Nephron (organoid): ENCODE results near the gene IGLON5.
A peak's percentile ranks its signal among the peaks of the same experiment; 100 is the strongest.

Source experiments
- H3K27ac Mint-ChIP-seq, 3 experiments: 2 replicates each; pipeline ENCODE4 v1.8.0; 2020; ENCODE audit warnings: mixed read lengths in 3 of 3, mild to moderate bottlenecking in 2 of 3, moderate library complexity in 1 of 3
- H3K27me3 Mint-ChIP-seq: 2 replicates; pipeline ENCODE4 v1.8.0; 2021; ENCODE audit warnings: low read depth, mild to moderate bottlenecking, moderate library complexity, mixed read lengths
- H3K36me3 Mint-ChIP-seq: 2 replicates; pipeline ENCODE4 v1.8.0; 2020; ENCODE audit warnings: low read depth, mixed read lengths
- H3K4me1 Mint-ChIP-seq: 2 replicates; pipeline ENCODE4 v1.8.0; 2020; ENCODE audit warnings: mixed read lengths
- H3K4me3 Mint-ChIP-seq, 3 experiments: 2 replicates each; pipeline ENCODE4 v1.8.0; 2020; ENCODE audit warnings: mild to moderate bottlenecking in 3 of 3, mixed read lengths in 3 of 3, moderate library complexity in 2 of 3
- H3K9me3 Mint-ChIP-seq: 2 replicates; pipeline ENCODE4 v1.8.0; 2020; ENCODE audit warnings: mixed read lengths
- TF ChIP-seq, protein P1 (sequence below), 3 experiments: fragments of 200-600 bp; sonication (generic); IDR thresholded peaks; one replicate each; pipeline ENCODE4 v1.5.0; 2021; ENCODE audit warnings: antibody characterized with exemption in 3 of 3; ENCODE audit not compliant: unreplicated experiment in 3 of 3

IGLON5 gene

GRCh38 chr19:51294211-51294976 is 17.1 kb upstream of the IGLON5 start:
- TF ChIP-seq, protein P1, sequence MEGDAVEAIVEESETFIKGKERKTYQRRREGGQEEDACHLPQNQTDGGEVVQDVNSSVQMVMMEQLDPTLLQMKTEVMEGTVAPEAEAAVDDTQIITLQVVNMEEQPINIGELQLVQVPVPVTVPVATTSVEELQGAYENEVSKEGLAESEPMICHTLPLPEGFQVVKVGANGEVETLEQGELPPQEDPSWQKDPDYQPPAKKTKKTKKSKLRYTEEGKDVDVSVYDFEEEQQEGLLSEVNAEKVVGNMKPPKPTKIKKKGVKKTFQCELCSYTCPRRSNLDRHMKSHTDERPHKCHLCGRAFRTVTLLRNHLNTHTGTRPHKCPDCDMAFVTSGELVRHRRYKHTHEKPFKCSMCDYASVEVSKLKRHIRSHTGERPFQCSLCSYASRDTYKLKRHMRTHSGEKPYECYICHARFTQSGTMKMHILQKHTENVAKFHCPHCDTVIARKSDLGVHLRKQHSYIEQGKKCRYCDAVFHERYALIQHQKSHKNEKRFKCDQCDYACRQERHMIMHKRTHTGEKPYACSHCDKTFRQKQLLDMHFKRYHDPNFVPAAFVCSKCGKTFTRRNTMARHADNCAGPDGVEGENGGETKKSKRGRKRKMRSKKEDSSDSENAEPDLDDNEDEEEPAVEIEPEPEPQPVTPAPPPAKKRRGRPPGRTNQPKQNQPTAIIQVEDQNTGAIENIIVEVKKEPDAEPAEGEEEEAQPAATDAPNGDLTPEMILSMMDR (IDR thresholded peaks at IDR 0.05; ENCODE audit: unreplicated experiment in 3 of 3), result no peak
- peaks cover 15% of the 10 kb centered on the region for H3K4me1 Mint-ChIP-seq
- no peak overlapping the region for H3K4me3 Mint-ChIP-seq
- no peaks in the 10 kb centered on the region for H3K9me3 Mint-ChIP-seq
- H3K27ac Mint-ChIP-seq, result no peak overlapping the region
- peaks cover 26% of the 10 kb centered on the region for H3K27me3 Mint-ChIP-seq
- no peaks in the 10 kb centered on the region for H3K36me3 Mint-ChIP-seq

DNA sequence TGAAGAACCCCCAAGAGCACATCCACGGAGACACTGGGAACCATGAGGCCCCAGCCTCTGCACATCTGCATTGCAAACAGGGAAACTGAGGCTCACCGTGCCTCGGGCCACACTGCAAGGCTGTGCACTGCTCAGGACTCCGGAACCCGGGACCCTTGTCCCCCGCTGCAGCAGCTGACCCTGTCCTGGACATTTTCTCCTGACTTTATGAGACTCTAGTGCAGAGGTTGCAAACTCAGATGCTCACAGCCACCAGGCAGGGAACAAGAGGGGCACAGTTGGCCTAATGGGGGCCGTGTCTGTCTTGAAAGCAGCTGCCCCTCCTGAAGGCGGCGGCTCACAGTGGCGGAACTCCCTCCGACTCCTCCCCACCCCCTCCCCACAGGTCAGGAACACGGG is 16.5 kb upstream of the IGLON5 start:
- TF ChIP-seq, protein P1 (IDR thresholded peaks at IDR 0.05; ENCODE audit: unreplicated experiment in 3 of 3), result no peak
- Mint-ChIP-seq H3K27ac (no peak overlapping the region), H3K27me3 (peaks cover 27% of the 10 kb centered on the region), H3K4me1 (peaks cover 15% of the 10 kb centered on the region), H3K36me3 (no peaks in the 10 kb centered on the region), H3K4me3 (no peak overlapping the region), H3K9me3 (no peaks in the 10 kb centered on the region)

DNA sequence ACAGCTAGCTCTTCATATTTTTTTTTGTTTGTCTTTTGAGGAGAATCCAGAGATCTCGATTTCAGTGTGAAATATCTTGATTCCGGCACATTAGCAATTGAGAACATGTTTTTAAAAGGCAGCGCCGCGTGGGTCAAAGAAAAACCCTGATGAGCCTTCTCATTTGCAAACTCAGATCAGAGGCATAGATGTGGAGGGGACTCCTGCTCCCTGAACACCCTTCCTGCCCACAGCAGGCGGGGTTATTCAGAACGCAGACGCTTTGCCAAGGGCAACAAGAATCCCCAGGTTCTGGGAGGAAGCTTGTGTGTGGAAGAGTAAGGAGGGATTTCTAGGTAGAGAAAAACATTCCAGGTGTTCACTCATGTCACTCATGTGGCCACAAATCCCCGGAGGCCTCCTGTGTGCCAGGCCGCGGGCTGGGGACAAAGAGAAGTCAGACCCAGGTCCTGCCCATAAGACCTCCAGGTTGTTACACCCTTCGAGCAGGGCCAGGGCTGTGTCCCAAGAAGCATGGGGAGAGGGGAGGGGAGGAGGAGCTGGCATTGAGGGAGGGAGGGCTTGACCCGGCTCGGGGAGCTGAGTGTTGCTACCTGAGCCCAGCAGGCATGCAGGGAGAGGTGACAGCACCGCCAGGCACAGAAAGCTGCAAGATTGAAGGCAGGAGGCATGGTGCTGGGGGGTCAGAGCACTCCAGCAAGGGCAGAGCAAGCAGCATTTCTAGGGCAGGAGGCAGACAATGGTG is 15.9 kb upstream of the IGLON5 start:
- no peak overlapping the region for H3K4me3 Mint-ChIP-seq
- no peaks in the 10 kb centered on the region for H3K36me3 Mint-ChIP-seq
- H3K4me1 Mint-ChIP-seq, result peaks cover 15% of the 10 kb centered on the region
- no peak overlapping the region for H3K27ac Mint-ChIP-seq
- no peaks in the 10 kb centered on the region for H3K9me3 Mint-ChIP-seq
- TF ChIP-seq, protein P1 (IDR thresholded peaks at IDR 0.05; ENCODE audit: unreplicated experiment in 3 of 3), result no peak
- H3K27me3 Mint-ChIP-seq, result peaks cover 24% of the 10 kb centered on the region

DNA sequence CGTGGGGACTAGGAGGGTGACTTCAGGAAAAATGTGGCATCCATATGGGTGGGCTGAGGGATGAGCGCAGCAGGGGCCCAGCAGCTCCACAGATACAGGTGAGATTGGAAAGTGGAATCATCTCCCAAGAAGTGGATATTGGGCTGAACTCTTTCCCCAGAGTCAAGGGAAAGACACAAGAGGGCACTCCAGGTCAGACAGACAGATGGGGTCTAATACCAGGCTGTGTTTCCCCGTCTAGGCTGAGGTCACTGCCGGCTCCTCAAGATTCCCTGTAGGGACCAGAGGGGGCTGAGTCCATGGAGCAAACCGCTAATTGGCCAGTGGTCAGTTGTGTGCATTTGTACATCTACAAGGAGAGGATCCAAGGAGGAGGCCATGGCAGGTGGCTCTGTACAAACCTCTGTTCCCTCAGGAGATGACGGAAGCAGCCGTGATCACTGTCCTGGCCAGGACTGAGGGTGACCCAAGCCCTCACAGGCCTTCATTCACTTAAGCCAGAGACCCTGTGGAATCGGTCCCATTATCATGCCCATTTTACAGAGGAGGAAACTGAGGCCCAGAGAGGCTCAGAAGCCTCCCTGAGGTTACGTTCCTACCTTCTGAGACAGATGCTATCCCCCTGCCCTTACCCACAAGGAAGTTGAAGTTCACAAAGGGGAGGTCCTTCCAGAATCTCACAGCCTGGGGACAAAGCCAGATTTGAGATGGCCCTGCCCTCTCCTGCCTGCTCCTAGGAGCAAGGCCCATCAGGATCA is 14.9 kb upstream of the IGLON5 start:
- Mint-ChIP-seq H3K27ac (no peak overlapping the region), H3K4me1 (peaks cover 15% of the 10 kb centered on the region), H3K27me3 (peaks cover 26% of the 10 kb centered on the region), H3K4me3 (no peak overlapping the region), H3K36me3 (no peaks in the 10 kb centered on the region), H3K9me3 (no peaks in the 10 kb centered on the region)
- TF ChIP-seq, protein P1 (IDR thresholded peaks at IDR 0.05; ENCODE audit: unreplicated experiment in 3 of 3), result peak in 2 of 3 experiments; percentile 10 to 17

DNA sequence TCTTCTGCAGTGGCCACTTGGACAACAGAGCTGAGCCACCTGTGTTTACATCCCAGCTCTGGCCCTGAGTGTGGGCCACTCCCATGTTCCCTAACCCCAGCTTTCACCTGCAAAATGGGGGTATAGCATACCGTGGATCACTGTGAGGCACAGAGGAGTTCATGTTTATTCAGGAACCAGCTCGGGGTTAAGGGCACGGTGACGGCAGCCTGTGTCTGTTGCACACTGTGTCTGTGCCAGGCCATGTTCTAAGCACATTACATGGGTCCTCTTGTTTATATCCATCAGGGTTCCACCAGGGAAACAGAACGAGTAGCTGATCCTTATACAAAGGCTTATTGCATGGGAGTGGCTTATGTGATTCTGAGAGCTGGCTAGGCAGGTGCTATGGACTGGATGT is 14.0 kb upstream of the IGLON5 start:
- peaks cover 15% of the 10 kb centered on the region for H3K4me1 Mint-ChIP-seq
- no peaks in the 10 kb centered on the region for H3K9me3 Mint-ChIP-seq
- H3K36me3 Mint-ChIP-seq, result no peaks in the 10 kb centered on the region
- no peak overlapping the region for H3K27ac Mint-ChIP-seq
- peaks cover 28% of the 10 kb centered on the region for H3K27me3 Mint-ChIP-seq
- no peak overlapping the region for H3K4me3 Mint-ChIP-seq
- TF ChIP-seq, protein P1 (IDR thresholded peaks at IDR 0.05; ENCODE audit: unreplicated experiment in 3 of 3), result no peak
